ENCODE measurements around the gene CNDP1.

CNDP1 gene

DNA sequence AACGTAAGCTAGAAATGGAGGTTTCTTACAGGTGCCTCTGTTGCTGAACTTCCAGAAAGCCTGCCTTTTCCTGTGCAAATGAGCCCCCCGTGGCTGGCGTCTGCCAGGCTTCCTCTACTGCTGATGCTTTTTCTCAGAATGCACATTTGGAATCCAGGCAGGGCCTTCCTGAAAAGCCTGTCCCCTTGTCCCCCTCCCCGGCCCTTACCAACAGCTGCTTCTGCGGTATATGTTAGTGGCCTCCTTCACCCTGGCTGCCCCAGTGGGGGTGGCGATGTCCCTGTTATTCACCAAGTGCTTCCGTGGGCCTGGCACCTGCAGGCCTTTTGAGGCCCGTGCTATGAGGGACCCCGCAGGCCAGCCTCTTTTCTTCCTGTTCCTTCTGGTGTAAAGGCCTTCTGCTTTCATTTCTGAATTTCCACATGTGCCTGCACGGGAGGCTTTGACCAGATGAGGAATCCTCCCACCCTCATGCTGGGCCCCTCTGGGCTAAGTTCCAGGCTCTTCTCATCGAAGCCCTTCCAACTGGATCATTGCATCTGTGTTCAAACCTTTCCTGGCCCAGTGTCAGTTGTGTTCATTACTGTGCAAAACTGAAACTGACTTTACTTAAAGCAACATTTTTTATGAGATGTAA is 27.7 kb upstream of the CNDP1 start:
- in situ Hi-C loops (cut with HindIII; ENCODE audit: low sequenced_read_pairs) = no loop called here

DNA sequence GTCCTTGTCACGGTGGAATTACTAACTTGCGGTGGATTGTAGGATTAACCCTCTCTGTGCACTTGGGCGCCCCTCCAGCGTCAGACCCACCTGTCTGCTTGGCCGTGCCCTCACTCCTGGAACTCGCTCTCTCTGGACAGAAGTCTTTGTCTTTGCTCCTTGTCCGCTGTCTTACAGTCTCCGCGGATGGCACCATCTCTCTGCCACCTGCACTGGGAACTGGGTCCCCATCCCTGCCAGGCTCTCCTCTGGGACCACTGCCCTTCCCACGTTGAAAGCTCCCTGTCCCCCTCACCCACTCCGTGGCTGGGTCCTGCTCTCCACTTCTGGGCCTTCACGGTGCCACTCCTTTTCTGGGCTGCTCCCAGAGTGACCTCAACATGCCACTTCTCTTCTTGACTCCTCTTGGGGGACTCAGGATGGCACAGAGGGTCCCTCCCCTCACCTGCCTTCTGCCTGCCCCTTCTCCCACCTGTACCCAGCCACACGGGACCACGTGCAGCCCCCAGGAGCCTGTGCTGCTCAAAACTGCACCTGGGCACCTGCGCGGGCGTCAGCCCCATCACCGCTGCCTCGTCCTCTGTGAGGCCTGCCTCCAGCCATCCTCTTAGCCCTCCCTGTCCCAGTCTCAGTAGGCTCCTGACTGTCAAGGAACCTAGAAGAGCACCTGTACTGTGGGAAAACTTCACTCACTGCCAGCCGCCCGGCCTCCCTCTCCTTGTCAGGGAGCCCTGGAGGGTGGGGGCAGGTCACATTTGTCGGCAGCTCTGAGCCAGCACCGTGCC is 27.0 kb upstream of the CNDP1 start:
- in situ Hi-C loops (cut with HindIII; ENCODE audit: low sequenced_read_pairs) = no loop called here

DNA sequence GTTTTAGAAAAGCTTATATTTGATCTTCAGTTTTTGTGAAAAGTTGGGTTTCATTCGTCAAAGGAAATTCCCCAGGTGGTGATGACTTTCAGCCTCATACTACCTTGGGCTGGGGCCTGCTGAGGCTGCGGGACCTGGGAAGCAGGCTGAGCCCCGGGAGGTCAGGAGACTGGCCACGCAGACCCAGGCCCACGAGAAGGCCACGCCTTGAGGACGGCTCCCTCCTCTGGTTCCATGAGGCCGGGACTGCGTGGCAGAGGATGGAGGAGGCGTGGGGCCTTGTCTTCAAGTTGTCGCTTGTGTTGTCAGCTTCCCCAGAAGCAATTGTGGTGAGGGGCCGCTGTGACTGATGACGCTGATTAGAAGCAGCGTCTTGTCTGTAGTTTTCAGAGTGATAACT is 26.4 kb upstream of the CNDP1 start:
- in situ Hi-C loops (cut with HindIII; ENCODE audit: low sequenced_read_pairs) = no loop called here

- in situ Hi-C loops (cut with HindIII; ENCODE audit: low sequenced_read_pairs) = no loop called here
These were observed 25.9 kb upstream of the CNDP1 start for GRCh38 chr18:74508366-74508765.

GRCh38 chr18:74508821-74509225 is 25.5 kb upstream of the CNDP1 start:
- in situ Hi-C loops (cut with HindIII; ENCODE audit: low sequenced_read_pairs) = no loop called here

GRCh38 chr18:74509856-74510769 is 24.2 kb upstream of the CNDP1 start:
- in situ Hi-C loops (cut with HindIII; ENCODE audit: low sequenced_read_pairs) = no loop called here

GRCh38 chr18:74510770-74511095 is 23.6 kb upstream of the CNDP1 start:
- in situ Hi-C loops (cut with HindIII; ENCODE audit: low sequenced_read_pairs) = no loop called here

- in situ Hi-C loops (cut with HindIII; ENCODE audit: low sequenced_read_pairs) = no loop called here
These were observed 22.5 kb upstream of the CNDP1 start for GRCh38 chr18:74511823-74512222.

GRCh38 chr18:74512321-74513053 is 21.8 kb upstream of the CNDP1 start:
- in situ Hi-C loops (cut with HindIII; ENCODE audit: low sequenced_read_pairs) = no loop called here

DNA sequence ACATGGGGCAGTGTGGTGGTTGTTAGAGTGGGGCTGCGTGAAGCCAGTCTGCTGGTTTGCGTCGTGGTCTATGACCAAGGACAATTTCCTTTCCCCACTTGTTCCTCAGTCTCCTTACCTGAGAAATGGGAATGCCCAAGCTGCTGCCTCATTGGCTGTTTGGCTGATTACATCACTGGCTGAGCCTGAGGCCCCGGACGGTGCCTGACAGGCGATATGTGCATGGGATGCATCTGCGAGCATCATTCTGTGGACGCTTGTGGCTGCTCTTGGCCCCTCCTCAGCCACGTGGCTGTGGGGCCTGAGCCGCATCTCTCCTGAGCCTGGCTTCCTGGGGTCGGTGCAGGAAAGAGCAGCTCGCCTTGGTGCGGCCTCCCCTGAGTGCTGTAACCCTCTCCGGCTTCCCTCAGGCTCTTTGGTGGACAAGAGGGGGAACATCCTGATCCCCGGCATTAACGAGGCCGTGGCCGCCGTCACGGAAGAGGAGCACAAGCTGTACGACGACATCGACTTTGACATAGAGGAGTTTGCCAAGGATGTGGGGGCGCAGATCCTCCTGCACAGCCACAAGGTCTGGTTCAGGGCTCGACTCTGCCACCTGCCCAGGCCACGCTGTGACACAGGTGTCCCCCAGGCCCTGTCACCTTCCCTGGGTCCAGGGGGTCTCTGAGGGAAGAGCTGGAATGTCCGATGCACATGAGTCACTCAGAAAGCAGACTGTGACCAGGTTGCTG is 21.0 kb upstream of the CNDP1 start:
- in situ Hi-C loops (cut with HindIII; ENCODE audit: low sequenced_read_pairs) = no loop called here

- in situ Hi-C loops (cut with HindIII; ENCODE audit: low sequenced_read_pairs) = no loop called here
These were observed 20.5 kb upstream of the CNDP1 start for GRCh38 chr18:74513883-74514205.

DNA sequence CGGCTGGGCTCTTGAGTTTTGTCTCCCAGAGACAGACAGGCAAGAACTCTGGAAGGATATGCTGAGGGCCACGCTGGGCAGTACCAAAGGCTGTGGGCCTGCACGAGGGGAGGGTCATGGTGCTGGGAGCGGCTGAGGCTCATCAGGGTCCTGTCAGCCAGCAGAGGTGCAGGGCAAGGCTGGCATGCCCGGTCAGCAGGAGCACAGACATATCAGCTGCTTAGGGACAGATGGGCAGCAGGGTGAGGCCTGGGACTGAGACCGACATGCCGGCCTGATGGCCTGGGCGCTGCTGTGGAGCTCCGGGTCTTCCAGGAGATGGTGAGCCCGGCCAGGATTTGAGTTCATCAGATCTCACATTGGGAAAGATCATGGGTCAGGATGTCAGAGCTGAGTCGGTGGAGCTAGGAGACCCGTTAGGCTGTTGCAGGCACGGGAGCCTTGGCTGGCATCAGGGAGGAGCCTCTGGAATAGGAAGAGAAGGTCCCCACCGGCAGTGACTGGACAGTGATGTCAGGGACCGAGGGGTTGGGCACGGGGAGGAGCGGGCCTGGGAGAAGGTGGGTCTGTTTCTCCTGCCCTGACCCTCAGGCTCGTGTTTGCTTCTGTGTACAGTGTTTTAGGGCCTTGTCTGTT is 19.3 kb upstream of the CNDP1 start:
- in situ Hi-C loops (cut with HindIII; ENCODE audit: low sequenced_read_pairs) = no loop called here

- in situ Hi-C loops (cut with HindIII; ENCODE audit: low sequenced_read_pairs) = no loop called here
These were observed 18.6 kb upstream of the CNDP1 start for GRCh38 chr18:74515620-74516231.

DNA sequence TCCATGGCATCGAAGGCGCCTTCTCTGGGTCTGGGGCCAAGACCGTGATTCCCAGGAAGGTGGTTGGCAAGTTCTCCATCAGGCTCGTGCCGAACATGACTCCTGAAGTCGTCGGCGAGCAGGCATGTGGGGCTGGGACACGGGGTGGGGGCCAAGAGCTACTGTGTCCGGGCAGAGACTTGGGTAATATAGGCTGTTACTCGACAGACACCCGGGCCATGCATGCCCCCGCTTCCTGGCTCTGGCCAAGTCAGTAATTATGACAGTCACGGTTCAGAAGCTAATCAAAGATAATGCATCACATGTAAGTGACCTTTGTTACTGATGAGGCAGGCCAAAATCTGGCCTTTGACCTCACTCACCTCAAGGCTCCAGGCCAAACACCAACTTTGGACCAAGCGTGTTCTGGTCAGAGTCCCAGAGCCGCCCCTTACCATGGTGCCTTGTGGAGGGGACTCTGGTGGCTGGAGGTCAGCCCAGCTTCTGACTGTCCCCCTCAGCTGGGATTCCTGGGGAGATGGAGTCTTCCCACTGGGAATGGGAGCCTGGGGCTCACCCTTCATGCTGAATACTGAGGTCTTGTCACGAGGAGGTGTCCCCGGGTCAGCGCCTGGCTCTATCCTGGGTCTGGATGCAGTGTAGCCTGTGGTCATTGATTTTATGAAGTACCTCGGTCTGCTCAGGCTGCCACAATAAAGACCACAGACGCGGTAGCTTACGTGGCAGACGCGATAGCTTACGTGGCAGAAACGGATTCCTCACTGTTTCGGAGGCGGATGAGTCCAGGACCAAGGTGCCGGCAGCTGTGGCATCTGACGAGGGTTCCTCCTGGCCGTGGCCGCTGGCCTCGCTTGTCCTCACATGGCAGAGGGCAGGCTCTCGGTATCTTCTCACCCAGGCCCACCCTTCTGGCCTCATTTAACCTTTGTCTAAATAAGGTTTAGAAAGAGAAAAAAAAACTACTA is 17.7 kb upstream of the CNDP1 start:
- in situ Hi-C loops (cut with HindIII; ENCODE audit: low sequenced_read_pairs) = no loop called here

DNA sequence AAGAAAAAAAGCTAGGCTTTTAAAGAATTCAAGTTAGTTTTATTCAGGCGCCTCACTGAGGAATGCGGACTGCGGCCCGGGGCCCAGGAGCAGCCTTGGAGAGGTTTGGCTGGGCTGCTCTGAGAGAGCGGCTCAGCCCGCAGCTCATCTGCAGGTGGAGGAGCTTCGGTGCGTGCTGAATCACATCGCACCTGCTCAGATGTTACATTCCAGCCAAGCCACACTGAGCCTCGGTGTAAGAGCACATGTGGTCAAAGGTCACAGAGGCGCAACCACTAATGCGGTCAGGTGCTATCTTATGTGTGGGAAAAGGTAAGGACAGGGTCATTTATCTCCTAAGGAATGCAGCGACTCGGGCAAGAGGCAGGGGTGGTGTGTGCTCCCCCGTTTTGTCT is 17.1 kb upstream of the CNDP1 start:
- in situ Hi-C loops (cut with HindIII; ENCODE audit: low sequenced_read_pairs) = no loop called here

DNA sequence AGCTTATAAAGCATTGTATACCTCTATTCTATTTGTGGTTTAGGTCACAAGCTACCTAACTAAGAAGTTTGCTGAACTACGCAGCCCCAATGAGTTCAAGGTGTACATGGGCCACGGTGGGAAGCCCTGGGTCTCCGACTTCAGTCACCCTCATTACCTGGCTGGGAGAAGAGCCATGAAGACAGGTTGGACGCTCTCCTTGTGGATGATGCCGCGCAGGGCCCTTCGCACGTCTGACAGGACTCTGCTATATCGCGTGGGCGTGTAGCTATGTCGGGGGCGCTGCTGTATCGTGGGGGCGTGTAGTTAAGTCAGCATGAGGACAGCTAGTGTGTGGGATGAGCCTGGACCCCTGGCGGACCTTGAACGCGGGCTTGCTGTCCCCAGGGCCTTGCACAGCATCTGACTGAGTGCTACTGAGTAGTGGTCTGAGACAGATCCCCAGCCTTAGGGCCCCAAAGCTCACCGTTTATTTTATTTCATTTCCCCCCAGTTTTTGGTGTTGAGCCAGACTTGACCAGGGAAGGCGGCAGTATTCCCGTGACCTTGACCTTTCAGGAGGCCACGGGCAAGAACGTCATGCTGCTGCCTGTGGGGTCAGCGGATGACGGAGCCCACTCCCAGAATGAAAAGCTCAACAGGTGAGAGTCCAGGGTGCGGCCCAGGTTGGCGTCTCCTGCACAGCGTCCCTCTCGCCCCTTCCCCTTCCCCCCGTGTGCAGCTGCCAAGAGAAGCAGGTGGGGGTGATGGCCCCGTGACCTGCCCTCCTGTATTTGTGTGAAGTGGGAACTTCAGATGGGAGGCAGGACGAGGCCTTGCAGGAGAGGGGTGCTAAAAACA is 15.6 kb upstream of the CNDP1 start:
- in situ Hi-C loops (cut with HindIII; ENCODE audit: low sequenced_read_pairs) = no loop called here

GRCh38 chr18:74519320-74520095 is 14.8 kb upstream of the CNDP1 start:
- in situ Hi-C loops (cut with HindIII; ENCODE audit: low sequenced_read_pairs) = no loop called here

Data from endothelial cell of hepatic sinusoid (primary cell).